Epithelial cell of esophagus (primary cell): ENCODE measurements around the gene ZNF432.
A peak's percentile ranks its signal among the peaks of the same experiment; 100 is the strongest.
"Not testable (repeated sequence)": the region's sequence is repeated elsewhere in the genome, so short reads cannot be mapped to it uniquely, and the experiment has no call there.

Experiments used
- DNase-seq: peaks from one replicate; pipeline ENCODE4 v3.0.0; 2010; ENCODE audit warnings: low read depth
- H3K4me3 ChIP-seq: 2 replicates; pipeline ENCODE4 v1.5.1; 2011; ENCODE audit warnings: mild to moderate bottlenecking, low read length, control low read depth
- TF ChIP-seq, protein P1 (sequence below): IDR thresholded peaks from 2 replicates; pipeline ENCODE4 v1.5.1; 2011; ENCODE audit warnings: low read depth, mild to moderate bottlenecking, low read length, control low read depth, inconsistent platforms; ENCODE audit not compliant: insufficient read depth; ENCODE audit errors: missing control alignments

ZNF432 gene

DNA sequence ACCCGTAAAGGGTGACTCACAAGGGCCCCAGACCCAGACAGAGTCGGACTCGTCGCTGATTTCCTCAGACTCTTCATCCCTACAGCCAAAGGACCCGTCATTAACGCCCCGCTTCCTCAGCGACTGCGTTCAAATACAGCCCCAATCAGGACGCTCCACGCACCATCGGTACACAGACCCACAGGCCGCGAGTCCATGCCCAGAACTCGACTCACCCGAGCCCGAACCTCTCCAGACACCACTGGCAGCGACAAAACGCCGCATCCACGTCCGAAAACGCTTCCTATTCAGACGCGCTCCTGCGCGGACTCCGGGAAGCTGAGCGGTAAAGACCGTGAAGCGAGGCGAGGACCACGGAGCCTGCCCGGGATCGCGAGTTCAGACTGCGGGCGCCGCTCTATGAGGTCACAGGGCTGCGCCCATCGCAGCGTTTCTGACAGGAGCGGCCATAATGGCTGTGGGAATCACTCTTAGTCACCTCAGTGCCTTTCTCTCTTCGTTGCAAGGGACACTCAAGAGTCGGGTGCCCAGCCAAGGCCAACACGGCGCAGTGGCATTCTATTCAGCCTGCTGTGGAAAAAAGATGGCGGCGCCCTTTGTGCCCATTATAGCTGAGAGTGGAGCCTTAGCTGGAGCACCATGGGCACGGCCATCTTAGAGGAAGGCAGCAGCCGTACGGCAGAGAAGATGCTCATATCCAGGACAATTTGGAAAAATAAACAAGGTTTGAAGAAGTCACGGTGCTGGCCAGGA, 20.4 kb downstream of the ZNF432 start, which contains the start of gene ZNF614:
Gene ZNF614 (minus strand): TSS at position 353 of the 753 bp plus-strand sequence. CDS start 2,634 bp downstream, outside the sequence.
- peak within 1 kb of the TSS; percentile 95 for H3K4me3 ChIP-seq
- peak; percentile 91 for DNase-seq
- TF ChIP-seq, protein P1, sequence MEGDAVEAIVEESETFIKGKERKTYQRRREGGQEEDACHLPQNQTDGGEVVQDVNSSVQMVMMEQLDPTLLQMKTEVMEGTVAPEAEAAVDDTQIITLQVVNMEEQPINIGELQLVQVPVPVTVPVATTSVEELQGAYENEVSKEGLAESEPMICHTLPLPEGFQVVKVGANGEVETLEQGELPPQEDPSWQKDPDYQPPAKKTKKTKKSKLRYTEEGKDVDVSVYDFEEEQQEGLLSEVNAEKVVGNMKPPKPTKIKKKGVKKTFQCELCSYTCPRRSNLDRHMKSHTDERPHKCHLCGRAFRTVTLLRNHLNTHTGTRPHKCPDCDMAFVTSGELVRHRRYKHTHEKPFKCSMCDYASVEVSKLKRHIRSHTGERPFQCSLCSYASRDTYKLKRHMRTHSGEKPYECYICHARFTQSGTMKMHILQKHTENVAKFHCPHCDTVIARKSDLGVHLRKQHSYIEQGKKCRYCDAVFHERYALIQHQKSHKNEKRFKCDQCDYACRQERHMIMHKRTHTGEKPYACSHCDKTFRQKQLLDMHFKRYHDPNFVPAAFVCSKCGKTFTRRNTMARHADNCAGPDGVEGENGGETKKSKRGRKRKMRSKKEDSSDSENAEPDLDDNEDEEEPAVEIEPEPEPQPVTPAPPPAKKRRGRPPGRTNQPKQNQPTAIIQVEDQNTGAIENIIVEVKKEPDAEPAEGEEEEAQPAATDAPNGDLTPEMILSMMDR: no peak

GRCh38 chr19:52026255-52026990, 22.2 kb downstream of the ZNF432 start:
- peak; percentile 40 for DNase-seq

GRCh38 chr19:52024478-52024877, 24.2 kb downstream of the ZNF432 start:
- H3K4me3 ChIP-seq, DNase-seq: not testable (repeated sequence)

More at GRCh38 chr19:52026255-52026990, 22.2 kb downstream of the ZNF432 start:
- not testable (repeated sequence) for H3K4me3 ChIP-seq

- TF ChIP-seq, protein P1: no peak
- DNase-seq: no peak
- no peak overlapping the region for H3K4me3 ChIP-seq
Measured at GRCh38 chr19:52022193-52022592, 26.4 kb downstream of the ZNF432 start.

- TF ChIP-seq, protein P1: no peak
- H3K4me3 ChIP-seq: no peak overlapping the region
- DNase-seq: no peak
Measured at GRCh38 chr19:52020506-52020905, 28.1 kb downstream of the ZNF432 start.

GRCh38 chr19:52010674-52011073, 38.0 kb downstream of the ZNF432 start:
- DNase-seq: no peak
- no peak overlapping the region for H3K4me3 ChIP-seq
- TF ChIP-seq, protein P1: no peak

DNA sequence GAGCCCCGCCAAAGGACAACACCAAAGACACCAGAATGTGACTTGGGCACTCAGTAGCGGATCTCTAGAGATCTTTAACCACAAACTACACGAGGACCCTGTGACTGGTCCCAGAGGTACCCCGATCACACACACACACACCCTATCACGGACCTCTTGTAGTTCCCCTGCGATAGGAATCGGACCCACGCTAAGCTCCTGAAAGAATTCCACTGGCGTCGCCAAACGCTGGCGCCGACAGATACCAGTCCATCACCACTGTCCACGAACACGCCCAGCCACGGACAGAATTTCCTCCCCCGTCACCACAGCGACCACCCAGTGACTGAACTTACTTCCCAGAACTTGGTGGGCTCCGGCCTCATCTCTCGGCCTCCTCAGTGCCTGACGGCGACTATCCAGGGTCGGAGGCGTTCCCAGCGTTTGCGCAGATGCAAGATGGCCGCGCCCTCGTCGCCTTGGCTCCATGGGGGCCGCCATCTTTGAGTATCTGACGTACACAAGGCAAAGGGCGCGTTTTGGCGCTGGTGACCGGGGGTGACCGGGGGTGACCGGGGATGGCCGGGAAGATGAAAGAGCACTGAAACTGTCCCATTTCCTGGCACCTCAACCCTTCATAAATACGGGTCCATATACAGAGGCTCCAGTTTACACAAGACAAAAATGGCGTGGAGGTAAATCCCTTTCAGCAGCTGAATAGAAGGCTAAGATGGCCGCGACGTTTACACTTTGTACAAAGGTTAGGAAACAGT, 40.7 kb downstream of the ZNF432 start, which contains the start of gene ZNF615:
Gene ZNF615 (minus strand): TSS at position 406 of the 752 bp plus-strand sequence. CDS start 4,500 bp downstream, outside the sequence.
- H3K4me3 ChIP-seq: peak within 1 kb of the TSS; percentile 90
- TF ChIP-seq, protein P1: no peak
- DNase-seq: peak; percentile 87
